Activated CD4-positive, alpha-beta T cell treated with anti-CD3 and anti-CD28 coated beads for 1 hour (primary cell): Measurements from ENCODE around the gene PGBD1.
A peak's percentile ranks its signal among the peaks of the same experiment; 100 is the strongest.

Experiments
- DNase-seq: peaks from one replicate; pipeline ENCODE4 v3.0.0-alpha.2; 2020

PGBD1 gene

DNA sequence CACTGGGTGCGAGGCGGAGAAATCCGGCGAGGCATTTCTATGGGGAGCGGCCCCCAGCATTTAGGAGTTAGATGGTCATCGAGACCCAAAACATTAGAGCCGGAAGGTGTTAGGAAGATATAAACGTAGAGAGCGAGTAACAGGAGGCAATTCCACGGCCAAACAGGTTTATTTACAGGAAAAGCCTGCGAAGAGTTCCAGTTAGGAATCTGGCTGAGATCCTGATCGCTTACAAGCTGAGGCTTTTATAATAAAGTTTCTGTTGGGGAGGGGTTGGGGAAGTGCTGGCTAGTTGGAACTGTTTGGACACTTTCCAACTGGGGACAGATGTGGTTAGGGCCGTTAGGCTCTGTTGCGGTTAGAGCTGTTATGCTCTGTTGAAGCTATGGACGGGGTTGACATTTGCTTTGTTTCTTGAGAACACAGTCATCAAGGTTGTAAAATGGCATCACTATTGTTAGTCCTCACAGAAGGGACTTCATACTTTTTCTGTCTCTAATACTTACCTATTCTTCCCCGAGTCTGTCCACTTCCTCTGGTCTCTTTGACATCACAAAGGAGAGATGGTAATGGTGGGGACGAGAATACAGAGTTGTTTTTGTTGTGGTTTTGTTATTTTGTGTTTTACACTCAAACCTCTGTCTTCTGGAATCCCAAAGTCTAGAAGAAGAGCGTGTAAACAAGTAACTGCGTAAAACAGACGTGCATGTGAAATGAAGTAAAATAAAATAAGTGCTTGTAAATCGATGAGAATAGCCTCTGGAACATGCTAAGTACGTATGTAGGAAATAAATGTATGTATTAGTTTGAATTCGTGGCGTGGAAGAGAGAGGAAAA, 55.1 kb downstream of the PGBD1 start:
- DNase-seq, result no peak

DNA sequence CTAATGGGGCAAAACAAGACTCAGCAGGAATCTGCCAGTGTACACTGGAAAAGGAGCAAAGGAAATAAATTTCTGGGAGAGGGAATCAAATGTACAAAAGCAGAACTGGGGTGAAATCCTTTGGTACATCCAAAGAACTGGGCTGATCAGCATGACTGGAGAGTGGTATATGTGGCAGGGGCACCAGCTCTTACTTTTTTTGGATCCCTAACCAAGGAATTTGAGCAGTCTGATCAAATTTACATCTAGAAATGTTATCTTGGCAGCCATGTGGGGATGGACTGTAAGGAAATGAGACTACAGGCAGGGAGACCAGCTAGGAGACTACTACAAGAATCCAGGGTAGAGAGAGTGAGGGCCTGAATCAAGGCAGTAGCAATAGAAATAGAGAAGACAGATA, 55.7 kb downstream of the PGBD1 start:
- DNase-seq, result no peak

DNA sequence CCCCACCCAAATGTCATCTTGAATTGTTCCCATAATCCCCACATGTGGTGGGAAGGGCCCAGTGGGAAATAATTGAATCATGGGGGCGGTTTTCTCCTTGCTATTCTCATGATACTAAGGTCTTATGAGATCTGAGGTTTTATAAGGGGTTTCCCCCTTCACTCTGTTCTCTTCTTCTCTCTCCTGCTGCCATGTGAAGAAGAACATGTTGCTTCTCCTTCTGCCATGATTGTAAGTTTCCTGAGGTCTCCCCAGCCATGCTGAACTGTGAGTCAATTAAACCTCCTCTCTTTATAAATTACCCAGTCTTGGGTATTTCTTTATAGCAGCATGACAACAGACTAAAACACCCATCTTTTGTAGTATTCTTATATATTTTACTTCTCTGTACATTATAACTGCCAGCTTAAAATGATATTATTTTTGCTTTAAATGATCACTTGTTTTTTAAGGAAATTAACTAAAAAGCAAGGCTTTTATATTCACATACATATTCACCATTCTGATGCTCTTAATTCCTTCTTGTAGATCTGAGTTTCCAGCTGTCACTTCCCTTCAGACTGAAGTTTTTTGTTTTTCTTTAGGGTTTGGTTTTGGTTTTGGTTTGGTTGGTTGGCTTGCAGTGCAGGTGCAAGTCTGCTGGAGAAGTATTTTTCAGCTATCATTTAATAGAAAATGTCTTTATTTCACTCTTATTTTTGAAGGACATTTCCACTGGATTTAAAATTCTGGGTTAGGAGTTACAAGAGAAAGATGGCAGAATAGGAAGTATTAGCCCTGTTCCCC, 59.1 kb downstream of the PGBD1 start:
- DNase-seq, result no peak

DNA sequence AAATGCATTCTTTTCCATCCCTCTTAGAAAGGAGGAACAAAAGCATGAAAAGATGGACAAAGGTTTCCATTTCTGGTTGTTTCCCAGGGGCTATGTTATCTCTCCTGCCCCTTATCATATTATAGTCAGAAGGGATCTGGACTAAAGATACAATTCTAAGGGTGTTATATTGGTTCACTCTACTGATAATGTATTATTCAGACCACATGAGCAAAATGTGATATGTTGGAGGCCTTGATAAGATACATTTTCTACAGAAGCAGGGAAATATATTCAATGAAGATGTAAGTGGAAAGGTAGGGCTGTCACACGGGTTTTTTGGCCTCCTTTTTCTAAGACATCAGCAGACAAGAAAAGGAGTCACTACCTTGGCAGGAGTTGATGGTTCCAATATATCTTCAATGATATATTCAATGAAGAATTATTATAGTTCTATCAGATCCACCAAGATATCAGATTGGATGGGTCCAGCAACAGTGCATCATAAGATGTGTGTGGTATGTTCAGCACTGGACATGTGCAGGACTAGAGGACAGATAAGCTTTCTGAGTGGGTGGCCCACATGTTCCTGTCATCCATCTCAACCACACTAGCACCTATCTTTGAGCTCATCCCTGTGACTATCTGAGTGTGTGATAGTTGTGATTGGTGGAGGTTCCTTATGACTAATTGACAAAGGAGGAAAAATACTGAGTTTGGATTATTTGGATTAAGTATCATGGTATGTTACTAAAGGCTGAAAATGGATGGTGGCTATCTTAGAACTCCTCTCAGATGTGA, 62.7 kb downstream of the PGBD1 start:
- DNase-seq, result no peak

DNA sequence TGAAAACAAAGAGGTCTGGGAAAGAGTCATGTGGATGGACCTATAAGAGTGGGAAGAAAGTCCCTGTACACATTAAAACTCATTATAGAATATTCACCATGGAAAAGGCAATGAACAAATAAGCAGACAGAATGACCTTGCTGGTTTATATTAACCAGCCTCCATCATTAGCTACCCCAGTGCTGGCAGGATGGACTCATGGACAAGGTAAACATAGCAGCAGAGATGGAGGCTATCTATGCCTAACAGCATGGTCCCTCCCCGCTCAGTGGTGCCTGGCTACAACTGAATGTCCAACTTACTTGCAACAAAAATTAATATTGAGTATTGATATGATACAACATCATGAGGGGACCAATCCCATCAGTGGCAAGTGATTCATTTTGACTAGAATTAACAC, 63.8 kb downstream of the PGBD1 start:
- DNase-seq, result no peak

DNA sequence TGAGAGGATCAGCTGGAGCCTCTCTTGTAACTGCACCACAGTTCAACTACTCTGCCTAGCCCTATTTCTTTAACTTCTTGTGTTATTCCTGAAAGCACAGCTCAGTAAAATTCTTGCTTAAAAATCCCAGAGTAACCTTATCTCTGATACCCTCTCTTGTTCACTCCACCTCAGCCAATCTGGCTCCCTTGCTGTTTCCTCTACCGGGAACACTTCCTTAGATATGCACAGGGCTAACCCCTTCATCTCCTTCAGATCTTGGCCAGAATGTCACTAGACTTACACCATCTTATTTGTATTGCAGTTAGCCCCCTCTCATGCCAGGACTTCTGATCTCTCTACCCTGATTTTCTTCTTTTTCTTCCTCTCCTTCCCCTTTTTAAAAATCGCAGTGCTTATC, 65.7 kb downstream of the PGBD1 start:
- no peak for DNase-seq

DNA sequence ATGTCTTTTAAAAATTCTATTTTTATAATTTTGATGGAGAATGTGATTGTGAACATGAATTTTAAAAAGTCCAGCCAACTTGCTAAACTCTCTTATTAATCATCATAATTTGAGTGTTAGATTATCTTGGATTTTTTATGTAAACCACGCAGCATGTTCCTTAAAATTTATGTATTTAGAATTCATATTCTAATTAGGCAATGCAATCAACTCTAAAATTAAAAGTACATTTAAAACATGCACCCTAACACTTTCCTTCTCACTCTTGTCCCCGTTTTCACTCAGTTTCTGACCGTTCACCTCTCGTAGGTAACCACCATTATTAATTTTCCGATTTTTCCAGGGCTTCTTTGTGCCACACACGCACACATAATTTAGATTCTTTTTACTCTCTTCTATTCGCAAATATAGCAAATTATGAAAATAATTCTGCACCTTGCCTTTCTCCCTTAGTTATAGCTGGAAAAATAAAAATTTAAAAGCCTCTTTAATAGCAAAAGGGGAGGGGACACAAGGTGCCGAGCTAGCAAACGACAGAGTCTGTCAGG, 68.0 kb downstream of the PGBD1 start:
- DNase-seq, result no peak

DNA sequence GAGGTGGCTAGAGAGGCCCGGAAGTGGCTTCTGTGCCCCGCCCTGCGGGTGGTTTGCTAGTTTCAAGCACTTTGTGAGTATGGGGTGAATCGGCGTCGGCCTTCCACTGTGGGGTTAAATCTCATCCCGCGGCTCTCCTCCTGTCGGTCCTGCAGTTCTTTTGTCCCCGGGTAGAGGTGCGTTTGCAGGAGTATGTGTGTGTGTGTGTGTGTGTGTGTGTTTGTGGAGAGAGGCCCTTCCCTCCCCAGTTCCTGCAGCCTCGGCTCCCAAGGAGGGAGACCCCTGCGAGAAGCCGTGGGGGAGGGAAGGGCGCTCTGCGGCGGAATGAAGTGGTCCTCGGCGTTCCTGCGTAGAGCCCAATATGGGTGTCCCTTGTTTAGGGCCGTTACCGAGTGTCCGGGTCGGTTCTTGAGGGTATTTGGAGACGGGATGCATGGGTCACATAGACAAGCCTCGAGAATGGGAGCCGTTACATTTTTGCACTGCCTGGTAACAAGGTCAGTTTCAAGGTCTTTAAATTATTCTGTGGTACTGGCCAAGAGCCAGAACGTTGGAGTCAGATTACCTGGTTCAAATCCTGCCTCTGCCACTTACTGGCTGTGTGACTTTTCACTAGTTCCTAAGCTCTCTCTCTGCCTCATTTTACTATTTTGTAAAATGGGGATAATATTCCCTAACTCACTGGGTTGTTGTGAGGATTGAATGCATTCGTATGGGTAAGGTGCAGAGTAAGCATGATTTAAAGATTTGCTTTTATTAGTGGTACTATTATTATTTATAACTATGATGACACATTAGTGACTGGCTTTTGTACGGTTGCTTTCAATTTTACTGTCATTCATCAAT, 68.7 kb downstream of the PGBD1 start, which contains the start of gene ZKSCAN3:
Gene ZKSCAN3, plus strand, starts transcription at position 56 of the 846 bp plus-strand sequence. CDS start 9,640 bp downstream, outside the sequence.
- peak; percentile 69 for DNase-seq

DNA sequence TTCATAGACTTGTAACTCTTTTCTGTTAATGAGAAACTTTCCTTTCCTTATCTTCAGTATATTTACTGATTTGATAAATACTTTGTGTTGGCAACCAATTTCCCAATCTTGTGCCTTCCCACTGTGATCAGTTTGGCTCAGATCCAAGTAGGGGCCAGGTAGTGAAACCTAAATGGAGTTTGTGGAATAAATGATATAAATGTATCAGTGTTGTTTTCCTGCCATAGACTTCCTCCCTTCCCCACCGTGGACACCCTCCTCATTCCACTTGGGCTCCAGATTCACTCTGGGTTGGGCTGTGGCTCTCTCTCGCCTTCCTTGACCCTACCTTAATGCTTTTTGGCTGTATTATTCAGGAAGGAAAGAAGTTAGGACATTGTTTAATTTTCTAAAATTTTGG, 69.7 kb downstream of the PGBD1 start:
- DNase-seq, result no peak

DNA sequence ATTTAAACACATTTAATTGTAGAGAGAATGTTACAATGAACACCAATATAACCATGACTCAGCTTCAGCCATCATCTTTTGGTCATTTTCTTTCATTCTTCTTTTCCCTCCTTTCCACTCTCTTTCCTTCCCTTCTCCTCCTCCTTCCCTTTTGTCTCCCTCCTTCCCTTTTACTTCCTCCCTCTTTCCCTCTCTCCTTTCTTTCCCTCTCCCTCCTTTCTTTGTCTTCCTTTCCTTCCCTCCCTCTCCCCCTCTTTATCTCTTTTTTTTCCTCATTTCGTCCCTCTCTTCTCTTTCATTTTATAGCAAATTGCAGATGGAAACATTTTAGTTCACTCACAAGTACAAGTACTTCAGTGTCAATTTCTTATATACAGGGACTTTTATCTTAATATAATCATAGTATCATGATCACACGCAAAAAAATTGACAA, 70.1 kb downstream of the PGBD1 start:
- no peak for DNase-seq
